Measurements from ENCODE around the gene SUMO3. TPM values are rescaled to one million over a fixed set of nuclear protein-coding genes. Genes with fewer than 3 reads are reported as not detected.

SUMO3 gene
- total and polyA plus RNA-seq, 10 of the 15 experiments (the other 5 are each of a cell fraction or from before 2014, with no cell fraction given): 14.3 to 164 (median 89.9) TPM

- WGBS (ENCODE audit: insufficient coverage, insufficient replicate concordance, low lambda C conversion rate, missing lambda C conversion rate): 93% methylated on average over 20 of the region's 20 CpGs
- Histone ChIP-seq H3K9me3 (replicated peaks; ENCODE audit: control insufficient read depth, insufficient read depth, low read length) (no peaks in the 10 kb centered on the region), H3K36me3 (ENCODE audit: control insufficient read depth in 2 of 2, insufficient read depth in 2 of 2, low read length in 1 of 2) (peaks cover 27 to 28% of the 10 kb centered on the region in 2 experiments), H3K4me3 (no peak overlapping the region), H3K27me3 (replicated peaks in 1 of 2; ENCODE audit: control insufficient read depth in 2 of 2, insufficient read depth in 2 of 2, low read length in 1 of 2) (no peaks in the 10 kb centered on the region), H3K4me2 (ENCODE audit: control insufficient read depth, insufficient read depth) (no peak overlapping the region), H3K9ac (ENCODE audit: control insufficient read depth, insufficient read depth, low read length) (no peak overlapping the region), H3K4me1 (ENCODE audit: control insufficient read depth, insufficient read depth, low read length) (no peaks in the 10 kb centered on the region), H3K79me2 (ENCODE audit: control insufficient read depth, insufficient read depth, low read length) (no peaks in the 10 kb centered on the region), H4K20me1 (ENCODE audit: control insufficient read depth, insufficient read depth) (no peaks in the 10 kb centered on the region; the same call in 1 of the 2 replicates), H3K27ac (ENCODE audit: control insufficient read depth, insufficient read depth) (no peak overlapping the region), H2AFZ (ENCODE audit: control insufficient read depth, low read depth, low read length) (no peak overlapping the region)
- TF ChIP-seq RUNX3 (IDR thresholded peaks at IDR 0.05; ENCODE audit: low read length) (no peak), ZBED1 (IDR thresholded peaks at IDR 0.05; ENCODE audit: borderline replicate concordance) (no peak), MTA2 (IDR thresholded peaks at IDR 0.05; ENCODE audit: low read depth) (no peak)
- SMC1A ChIA-PET (ENCODE audit: uncharacterized antibody, unreplicated experiment): interaction anchor here (0.6 to 1.0 kb wide), 2 partner anchors 20 to 909 kb away, joined by 3 read pairs; no protein-coding TSS in a partner anchor
- POLR2A ChIA-PET: no interaction called here
- FAIRE-seq: no peak
- DNase-seq (ENCODE audit: low read depth, low spot score): no peak
- in situ Hi-C loops (cut with MboI) (no loop called here), intact Hi-C loops (cut with micrococcal nuclease; ENCODE audit: unreplicated experiment) (no loop called here)
- no TSS peak for BruUV-seq (replicated peaks)
- RAD21 ChIA-PET (ENCODE audit: unreplicated experiment): no interaction called here
- CTCF ChIA-PET: interaction anchor here (1.4 to 1.6 kb wide), 2 partner anchors 20 to 28 kb away, joined by 3 to 8 read pairs; no protein-coding TSS in a partner anchor
- no peak for ATAC-seq
These were observed 44.5 kb downstream of the SUMO3 start for GRCh38 chr21:44773291-44773932.

GRCh38 chr21:44771896-44772525 is 45.9 kb downstream of the SUMO3 start:
- H3K27me3 ChIP-seq (replicated peaks in 1 of 2; ENCODE audit: control insufficient read depth in 2 of 2, insufficient read depth in 2 of 2, low read length in 1 of 2): no peaks in the 10 kb centered on the region
- no TSS peak for BruUV-seq (replicated peaks)
- no peak overlapping the region for H3K4me3 ChIP-seq
- ChIA-PET SMC1A (ENCODE audit: uncharacterized antibody, unreplicated experiment) (no interaction called here), POLR2A (no interaction called here), CTCF (interaction anchor here (2.7 kb wide), 1 partner anchor 21 kb away, joined by 11 read pairs; no protein-coding TSS in a partner anchor), RAD21 (ENCODE audit: unreplicated experiment) (no interaction called here)
- no peak overlapping the region for H3K9ac ChIP-seq (ENCODE audit: control insufficient read depth, insufficient read depth, low read length)
- TF ChIP-seq EZH2 (IDR thresholded peaks at IDR 0.05; ENCODE audit: borderline replicate concordance, control insufficient read depth, low read depth, low read length) (no peak), EP300 (IDR thresholded peaks at IDR 0.05; ENCODE audit: borderline replicate concordance in 1 of 2, control insufficient read depth in 1 of 2, low read depth in 2 of 2, low read length in 2 of 2) (no peak), SP1 (IDR thresholded peaks at IDR 0.05; ENCODE audit: low read depth, low read length) (no peak), POLR2AphosphoS5 (IDR thresholded peaks at IDR 0.05; ENCODE audit: low read length) (no peak), ESRRA (IDR thresholded peaks at IDR 0.05; ENCODE audit: low read length) (no peak), PAX5 (IDR thresholded peaks at IDR 0.05; ENCODE audit: borderline replicate concordance, low read depth, low read length) (no peak)
- in situ Hi-C loops (cut with MboI) (no loop called here), intact Hi-C loops (cut with micrococcal nuclease; ENCODE audit: unreplicated experiment) (no loop called here)
- H3K9me3 ChIP-seq (replicated peaks; ENCODE audit: control insufficient read depth, insufficient read depth, low read length): no peaks in the 10 kb centered on the region
- H4K20me1 ChIP-seq (ENCODE audit: control insufficient read depth, insufficient read depth): no peaks in the 10 kb centered on the region; the same call in 1 of the 2 replicates
- no peaks in the 10 kb centered on the region for H3K4me1 ChIP-seq (ENCODE audit: control insufficient read depth, insufficient read depth, low read length)
- H3K4me2 ChIP-seq (ENCODE audit: control insufficient read depth, insufficient read depth): no peak overlapping the region
- no peaks in the 10 kb centered on the region for H3K79me2 ChIP-seq (ENCODE audit: control insufficient read depth, insufficient read depth, low read length)
- H3K27ac ChIP-seq (ENCODE audit: control insufficient read depth, insufficient read depth): no peak overlapping the region
- 96% methylated on average over 17 of the region's 17 CpGs for WGBS (ENCODE audit: insufficient coverage, insufficient replicate concordance, low lambda C conversion rate, missing lambda C conversion rate)
- FAIRE-seq: no peak
- peaks cover 20 to 28% of the 10 kb centered on the region in 2 experiments for H3K36me3 ChIP-seq (ENCODE audit: control insufficient read depth in 2 of 2, insufficient read depth in 2 of 2, low read length in 1 of 2)
- no peak overlapping the region for H2AFZ ChIP-seq (ENCODE audit: control insufficient read depth, low read depth, low read length)
- no peak for ATAC-seq
- no peak for DNase-seq (ENCODE audit: low read depth, low spot score)
